Prostate gland (tissue), 2 donors: Measurements from ENCODE around the gene GOLIM4.

Experiments used
- POLR2A ChIP-seq: fragments of 450-650 bp; IDR thresholded peaks from one replicate; pipeline ENCODE4 v1.6.1; 2016; ENCODE audit warnings: antibody characterized with exemption, mild to moderate bottlenecking
- POLR2AphosphoS5 ChIP-seq: sonication (generic); formaldehyde crosslinking; IDR thresholded peaks from one replicate; pipeline ENCODE4 v1.6.1; 2017; ENCODE audit warnings: antibody characterized with exemption
- TF ChIP-seq, protein P1 (sequence below), 4 experiments: fragments of 200-600 bp in 2 of 4; fragments of 450-650 bp in 2 of 4; sonication (generic) in 2 of 4; IDR thresholded peaks; 1 replicate in 3 of 4; 2 replicates in 1 of 4; pipeline ENCODE4 v1.5.1; 2016 to 2019; ENCODE audit warnings: antibody characterized with exemption in 4 of 4, mild to moderate bottlenecking in 2 of 4, moderate library complexity in 2 of 4

- TF ChIP-seq, protein P1, sequence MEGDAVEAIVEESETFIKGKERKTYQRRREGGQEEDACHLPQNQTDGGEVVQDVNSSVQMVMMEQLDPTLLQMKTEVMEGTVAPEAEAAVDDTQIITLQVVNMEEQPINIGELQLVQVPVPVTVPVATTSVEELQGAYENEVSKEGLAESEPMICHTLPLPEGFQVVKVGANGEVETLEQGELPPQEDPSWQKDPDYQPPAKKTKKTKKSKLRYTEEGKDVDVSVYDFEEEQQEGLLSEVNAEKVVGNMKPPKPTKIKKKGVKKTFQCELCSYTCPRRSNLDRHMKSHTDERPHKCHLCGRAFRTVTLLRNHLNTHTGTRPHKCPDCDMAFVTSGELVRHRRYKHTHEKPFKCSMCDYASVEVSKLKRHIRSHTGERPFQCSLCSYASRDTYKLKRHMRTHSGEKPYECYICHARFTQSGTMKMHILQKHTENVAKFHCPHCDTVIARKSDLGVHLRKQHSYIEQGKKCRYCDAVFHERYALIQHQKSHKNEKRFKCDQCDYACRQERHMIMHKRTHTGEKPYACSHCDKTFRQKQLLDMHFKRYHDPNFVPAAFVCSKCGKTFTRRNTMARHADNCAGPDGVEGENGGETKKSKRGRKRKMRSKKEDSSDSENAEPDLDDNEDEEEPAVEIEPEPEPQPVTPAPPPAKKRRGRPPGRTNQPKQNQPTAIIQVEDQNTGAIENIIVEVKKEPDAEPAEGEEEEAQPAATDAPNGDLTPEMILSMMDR (IDR thresholded peaks at IDR 0.05), result no peak
- TF ChIP-seq POLR2A (no peak), POLR2AphosphoS5 (no peak)
Observed at GRCh38 chr3:168104361-168104760, 8.6 kb upstream of the GOLIM4 start.
